Measurements from ENCODE around the gene AKR1B1.

The AKR1B1 gene

GRCh38 chr7:134448356-134449229, 10.3 kb downstream of the AKR1B1 start:
- no peak overlapping the region for H3K27ac ChIP-seq
- no peak overlapping the region for H3K4me3 ChIP-seq

- Histone ChIP-seq H3K4me3 (no peak overlapping the region), H3K27ac (no peak overlapping the region)
These were observed 11.5 kb downstream of the AKR1B1 start for GRCh38 chr7:134447383-134447782.

GRCh38 chr7:134446923-134447322, 12.0 kb downstream of the AKR1B1 start:
- no peak overlapping the region for H3K27ac ChIP-seq
- H3K4me3 ChIP-seq, result no peak overlapping the region

GRCh38 chr7:134446446-134446845, 12.5 kb downstream of the AKR1B1 start:
- Histone ChIP-seq H3K4me3 (no peak overlapping the region), H3K27ac (no peak overlapping the region)

DNA sequence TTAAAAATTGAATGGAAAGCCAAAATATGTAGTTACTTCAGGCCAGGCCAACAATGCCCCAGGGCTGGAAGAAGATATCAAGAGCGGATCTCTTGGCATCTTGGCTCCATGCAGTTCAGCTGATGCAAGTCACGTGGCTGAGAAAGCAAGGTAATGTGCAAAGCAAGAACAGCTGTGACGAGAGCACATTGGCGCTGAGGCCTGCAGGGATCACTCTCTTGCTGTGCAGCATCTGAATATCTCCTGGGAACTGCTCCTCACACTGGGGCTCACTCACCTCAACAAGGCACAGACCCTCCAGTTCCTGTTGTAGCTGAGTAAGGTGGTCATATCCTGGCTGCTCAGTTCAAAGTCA, 14.0 kb downstream of the AKR1B1 start:
- no peak overlapping the region for H3K4me3 ChIP-seq
- H3K27ac ChIP-seq, result no peak overlapping the region

- H3K27ac ChIP-seq, result peak overlapping the region in 2 of 21 experiments; percentile 12 to 17
- H3K4me3 ChIP-seq, result no peak overlapping the region
These were observed 14.5 kb downstream of the AKR1B1 start for GRCh38 chr7:134444198-134444960.

- Histone ChIP-seq H3K4me3 (no peak overlapping the region), H3K27ac (peak overlapping the region in 2 of 21 experiments; percentile 12 to 17)
These were observed 15.4 kb downstream of the AKR1B1 start for GRCh38 chr7:134443396-134444070.

GRCh38 chr7:134442441-134443220, 16.3 kb downstream of the AKR1B1 start:
- Histone ChIP-seq H3K27ac (no peak overlapping the region), H3K4me3 (no peak overlapping the region)

DNA sequence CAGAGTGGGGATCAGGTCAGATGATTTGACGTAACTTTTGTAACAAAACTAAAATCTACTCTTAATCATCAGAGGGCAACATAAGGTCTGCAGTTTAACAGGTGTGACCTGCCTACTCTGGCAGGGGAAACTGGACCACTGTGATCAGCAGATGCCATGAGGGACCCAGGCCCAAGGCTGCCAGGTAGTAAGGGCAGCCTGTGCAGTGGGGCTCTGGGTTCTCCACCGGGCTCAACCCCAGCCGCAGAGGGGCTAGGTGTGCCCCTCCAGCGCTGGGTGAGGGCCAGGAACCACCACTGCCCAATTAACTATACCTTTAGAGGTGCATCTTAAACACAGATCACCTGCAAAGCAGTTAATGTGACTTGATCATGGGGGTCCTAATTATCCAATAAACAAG, 17.6 kb downstream of the AKR1B1 start:
- Histone ChIP-seq H3K4me3 (no peak overlapping the region), H3K27ac (no peak overlapping the region)

DNA sequence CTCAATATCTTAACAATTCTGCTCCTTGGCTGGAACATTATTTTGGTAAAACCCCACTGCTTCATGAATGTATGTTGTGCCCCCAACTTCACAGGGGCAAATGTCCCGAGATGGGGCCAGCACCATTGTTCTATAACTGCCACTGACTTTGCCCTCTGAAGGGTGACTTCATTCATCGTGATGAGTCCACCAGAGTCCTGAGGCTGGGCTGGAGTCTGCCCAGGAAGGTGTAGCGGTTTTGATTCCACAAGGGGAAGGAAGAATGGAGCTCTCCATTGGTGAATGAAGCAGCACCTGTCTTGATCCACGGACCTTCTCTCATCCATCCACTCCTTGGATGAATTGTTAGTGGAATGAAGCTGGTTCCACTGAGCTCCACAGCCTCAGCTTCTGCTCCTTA, 18.4 kb downstream of the AKR1B1 start:
- Histone ChIP-seq H3K4me3 (no peak overlapping the region), H3K27ac (no peak overlapping the region)

- H3K4me3 ChIP-seq, result no peak overlapping the region
- no peak overlapping the region for H3K27ac ChIP-seq
These were observed 18.8 kb downstream of the AKR1B1 start for GRCh38 chr7:134440067-134440466.

DNA sequence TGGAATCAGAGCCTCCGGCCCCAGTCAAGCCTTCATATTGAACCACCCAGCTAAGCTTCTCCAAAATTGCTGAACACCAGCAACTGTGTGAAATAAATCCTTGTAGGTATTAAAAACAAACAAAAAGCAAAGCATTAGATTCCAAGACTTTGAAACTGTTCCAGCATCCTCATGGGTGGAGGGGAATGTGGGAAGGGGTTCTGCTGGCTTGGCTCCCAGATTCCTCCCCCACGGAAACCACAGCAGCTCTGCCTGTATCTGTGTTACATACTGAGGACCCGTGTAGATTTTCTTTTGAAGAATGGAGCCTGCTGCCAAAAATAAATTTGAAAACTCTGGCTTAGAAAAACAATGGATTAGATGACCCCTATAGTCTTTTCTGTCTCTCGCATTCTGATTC, 20.0 kb downstream of the AKR1B1 start:
- Histone ChIP-seq H3K4me3 (no peak overlapping the region), H3K27ac (no peak overlapping the region)

GRCh38 chr7:134435161-134435920, 23.6 kb downstream of the AKR1B1 start:
- Histone ChIP-seq H3K27ac (no peak overlapping the region), H3K4me3 (no peak overlapping the region)

GRCh38 chr7:134434701-134435100, 24.2 kb downstream of the AKR1B1 start:
- no peak overlapping the region for H3K27ac ChIP-seq
- H3K4me3 ChIP-seq, result no peak overlapping the region

- Histone ChIP-seq H3K27ac (no peak overlapping the region), H3K4me3 (no peak overlapping the region)
These were observed 25.5 kb downstream of the AKR1B1 start for GRCh38 chr7:134433430-134433829.

DNA sequence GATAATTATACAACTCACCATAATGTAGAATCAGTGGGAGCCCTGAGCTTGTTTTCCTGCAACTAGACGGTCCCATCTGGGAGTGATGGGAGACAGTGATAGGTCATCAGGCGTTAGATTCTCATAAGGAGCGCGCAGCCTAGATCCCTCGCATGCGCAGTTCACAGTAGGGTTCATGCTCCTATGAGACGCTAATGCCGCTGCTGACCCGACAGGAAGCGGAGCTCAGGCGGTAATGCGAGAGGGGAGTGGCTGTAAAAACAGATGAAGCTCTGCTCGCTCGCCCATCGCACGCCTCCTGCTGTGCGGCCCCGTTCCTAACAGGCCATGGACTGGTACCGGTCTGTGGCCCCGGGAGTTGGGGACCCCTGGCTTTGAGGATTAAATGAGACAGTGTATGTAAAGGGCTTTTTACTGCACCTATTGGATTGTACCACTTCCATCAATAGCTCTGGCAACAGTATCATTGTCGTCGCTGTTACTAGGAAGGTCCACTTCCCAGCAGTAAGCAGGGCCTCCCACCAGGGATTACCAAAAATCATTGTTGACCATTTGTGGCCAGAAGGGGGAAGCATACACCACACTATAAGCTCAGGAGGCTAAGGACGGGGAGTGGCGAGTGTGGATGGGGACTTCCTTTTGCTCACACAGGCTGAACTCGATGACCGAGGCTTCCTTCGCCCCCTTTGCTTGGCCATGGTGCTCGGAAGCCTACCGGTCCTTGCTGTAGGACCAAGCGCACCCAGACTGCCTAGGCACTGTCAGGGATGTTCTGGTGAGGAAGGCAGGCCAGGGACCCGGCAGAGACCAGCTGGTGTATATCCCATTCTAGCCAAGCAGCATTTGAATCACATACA, 26.4 kb downstream of the AKR1B1 start:
- Histone ChIP-seq H3K27ac (peak overlapping the region in 18 of 21 experiments; percentile 6 to 78 (median 57)), H3K4me3 (peak overlapping the region; percentile 6 to 32 (median 23))

GRCh38 chr7:134431815-134432214, 27.1 kb downstream of the AKR1B1 start:
- Histone ChIP-seq H3K4me3 (peak overlapping the region in 5 of 7 experiments; percentile 19 to 32 (median 23)), H3K27ac (peak overlapping the region in 5 of 21 experiments; percentile 37 to 78 (median 60))

DNA sequence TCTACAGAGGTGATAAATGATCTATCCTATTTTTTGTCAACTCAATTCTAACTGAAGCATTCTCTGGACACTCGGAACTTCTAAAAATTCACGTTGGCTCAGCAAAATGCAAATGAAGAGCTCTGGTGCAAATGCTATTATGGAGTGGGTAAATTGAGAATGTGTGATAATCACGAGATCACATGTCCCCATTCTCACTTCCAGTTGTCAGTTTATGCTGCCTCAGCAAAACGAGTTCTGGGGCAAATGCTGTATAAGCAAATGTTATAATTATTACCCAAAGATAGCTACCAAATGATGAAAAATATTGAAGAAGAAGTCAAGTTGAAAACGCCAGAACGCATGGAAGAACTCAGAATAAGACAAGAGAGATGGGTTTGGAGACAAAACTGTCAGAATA, 29.4 kb downstream of the AKR1B1 start:
- H3K4me3 ChIP-seq, result no peak overlapping the region
- no peak overlapping the region for H3K27ac ChIP-seq
